ENCODE results near the gene NXPE2.

The NXPE2 gene

DNA sequence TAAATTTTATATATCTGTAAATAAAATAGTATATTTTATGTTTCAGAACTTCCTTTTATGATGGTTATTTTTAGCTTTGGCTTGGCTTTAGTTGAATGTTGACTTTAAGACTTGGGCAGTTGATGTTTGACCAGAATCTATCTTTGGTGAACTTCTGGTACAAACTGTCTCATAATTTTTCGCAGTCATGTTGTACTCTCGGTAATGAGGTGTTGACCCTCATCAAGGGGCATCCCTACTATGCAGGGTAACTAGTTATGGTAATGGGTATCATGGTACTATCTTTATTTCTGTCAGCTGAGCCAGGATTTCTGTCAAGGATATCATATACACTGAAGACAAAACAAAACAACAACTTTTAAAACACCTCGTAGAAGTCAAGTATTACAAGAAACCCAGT, 67.7 kb downstream of the NXPE2 start:
- DNase-seq, result no peak

Data from hippocampal formation (tissue), 2 donors.